Thyroid gland (tissue), 4 donors: Measurements from ENCODE around the gene CTIF. TPM values are rescaled to one million over a fixed set of nuclear protein-coding genes. Genes with fewer than 3 reads are reported as not detected.

Experiments used
- DNase-seq, 2 donors: peaks; one replicate each; pipeline ENCODE4 v3.0.0-alpha.2; 2019
- H3K27ac ChIP-seq, 3 donors: fragments of 200-600 bp; sonication (generic); 1 replicate in 2 of 3; 2 replicates in 1 of 3; pipeline ENCODE4 v1.5.1; 2016 to 2019; ENCODE audit warnings: mild to moderate bottlenecking in 1 of 3, moderate library complexity in 1 of 3
- H3K27me3 ChIP-seq: fragments of 200-600 bp; sonication (generic); one replicate; pipeline ENCODE4 v1.5.1; 2019
- H3K36me3 ChIP-seq, 2 donors: fragments of 200-600 bp; sonication (generic); one replicate each; pipeline ENCODE4 v1.5.1; 2016 to 2019
- H3K4me1 ChIP-seq, 2 donors: fragments of 200-600 bp; sonication (generic); one replicate each; pipeline ENCODE4 v1.5.1; 2017 to 2019
- H3K4me3 ChIP-seq, 3 donors: fragments of 200-600 bp; sonication (generic); replicated peaks in 1 of 3; 1 replicate in 2 of 3; 2 replicates in 1 of 3; pipeline ENCODE4 v1.5.1; 2016; ENCODE audit warnings: mild to moderate bottlenecking in 1 of 3
- H3K9me3 ChIP-seq: fragments of 200-600 bp; sonication (generic); one replicate; pipeline ENCODE4 v1.5.1; 2017
- POLR2A ChIP-seq, 2 donors: fragments of 450-650 bp; IDR thresholded peaks; one replicate each; pipeline ENCODE4 v1.6.1; 2017; ENCODE audit warnings: antibody characterized with exemption in 2 of 2, mild to moderate bottlenecking in 2 of 2, moderate library complexity in 1 of 2
- WGBS, 2 donors: methylation state at CpG; one replicate each; pipeline ENCODE4 v1.1.5; 2017; 5-methylcytosine and 5-hydroxymethylcytosine counted together
- intact Hi-C: fragments of 100-400 bp; cut with DNase I; formaldehyde crosslinking; loops from one replicate; pipeline ENCODE4 v1.15.1; 2023
- total RNA-seq, 4 donors: library from RNA; depleted of rRNA; stranded (reverse); fragments of >200 nt; gene quantifications; one replicate each; pipeline ENCODE4 v1.2.3, GENCODE V29; 2016
- TF ChIP-seq, protein P1 (sequence below), 6 experiments: fragments of 200-600 bp in 3 of 6; fragments of 450-650 bp in 3 of 6; sonication (generic) in 3 of 6; IDR thresholded peaks; one replicate each; pipeline ENCODE4 v1.5.1; 2016 to 2019; ENCODE audit warnings: antibody characterized with exemption in 6 of 6, mild to moderate bottlenecking in 2 of 6, inconsistent platforms in 1 of 6, moderate library complexity in 1 of 6

The CTIF gene
- total RNA-seq, 4 donors from 2014 or later: 18.7 to 29.8 (median 23.6) TPM

DNA sequence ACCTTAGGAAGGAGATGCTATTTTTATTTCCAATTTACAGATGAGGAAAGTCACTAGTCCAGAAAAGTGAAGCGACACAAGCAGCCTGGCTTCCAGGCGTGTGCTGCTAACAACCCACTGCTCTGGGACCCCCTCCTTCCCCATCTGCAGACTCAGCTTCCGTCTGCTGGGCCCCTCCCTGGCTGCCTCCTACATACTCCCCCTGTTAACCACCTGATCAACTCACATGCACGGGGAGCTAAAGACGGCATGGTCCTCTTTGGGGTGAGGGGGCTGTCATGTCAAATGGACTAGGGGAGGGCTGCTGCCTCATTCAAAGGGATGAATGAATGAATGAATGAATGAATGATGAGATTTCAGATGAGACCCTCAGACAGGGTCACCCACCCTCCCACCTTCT lies 184.2 kb downstream of the CTIF start:
- DNase-seq: no peak
- no peak overlapping the region for H3K27ac ChIP-seq
- 89 to 100% methylated on average over 5 of the region's 5 CpGs for WGBS, 2 donors
- TF ChIP-seq POLR2A (IDR thresholded peaks at IDR 0.05): no peak
- TF ChIP-seq, protein P1, sequence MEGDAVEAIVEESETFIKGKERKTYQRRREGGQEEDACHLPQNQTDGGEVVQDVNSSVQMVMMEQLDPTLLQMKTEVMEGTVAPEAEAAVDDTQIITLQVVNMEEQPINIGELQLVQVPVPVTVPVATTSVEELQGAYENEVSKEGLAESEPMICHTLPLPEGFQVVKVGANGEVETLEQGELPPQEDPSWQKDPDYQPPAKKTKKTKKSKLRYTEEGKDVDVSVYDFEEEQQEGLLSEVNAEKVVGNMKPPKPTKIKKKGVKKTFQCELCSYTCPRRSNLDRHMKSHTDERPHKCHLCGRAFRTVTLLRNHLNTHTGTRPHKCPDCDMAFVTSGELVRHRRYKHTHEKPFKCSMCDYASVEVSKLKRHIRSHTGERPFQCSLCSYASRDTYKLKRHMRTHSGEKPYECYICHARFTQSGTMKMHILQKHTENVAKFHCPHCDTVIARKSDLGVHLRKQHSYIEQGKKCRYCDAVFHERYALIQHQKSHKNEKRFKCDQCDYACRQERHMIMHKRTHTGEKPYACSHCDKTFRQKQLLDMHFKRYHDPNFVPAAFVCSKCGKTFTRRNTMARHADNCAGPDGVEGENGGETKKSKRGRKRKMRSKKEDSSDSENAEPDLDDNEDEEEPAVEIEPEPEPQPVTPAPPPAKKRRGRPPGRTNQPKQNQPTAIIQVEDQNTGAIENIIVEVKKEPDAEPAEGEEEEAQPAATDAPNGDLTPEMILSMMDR (IDR thresholded peaks at IDR 0.05): no peak
- H3K36me3 ChIP-seq: no peaks in the 10 kb centered on the region
- H3K4me3 ChIP-seq: no peak overlapping the region
- intact Hi-C loops: no loop called here
- H3K4me1 ChIP-seq: peaks cover 0 to 4% of the 10 kb centered on the region in 2 donors
- no peaks in the 10 kb centered on the region for H3K9me3 ChIP-seq
- H3K27me3 ChIP-seq: no peaks in the 10 kb centered on the region

DNA sequence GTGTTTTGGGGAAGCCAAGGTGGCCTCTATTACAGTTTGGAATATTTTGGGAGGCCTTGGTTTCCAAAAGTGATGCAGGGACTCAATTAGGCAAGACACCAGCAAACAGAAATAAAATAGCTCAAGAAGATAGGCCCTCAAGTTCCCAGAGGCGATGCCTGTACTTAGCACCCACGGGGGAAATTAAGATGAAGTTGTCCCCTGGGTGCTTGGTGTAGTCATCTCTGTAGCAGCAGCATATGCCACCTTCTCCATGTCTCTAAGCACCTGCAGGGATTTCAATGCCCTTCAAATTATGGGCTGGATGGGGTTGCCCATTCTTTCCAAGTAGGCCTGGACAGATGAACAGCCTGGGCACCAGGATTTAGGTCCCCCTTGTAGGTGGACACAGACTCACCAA lies 185.0 kb downstream of the CTIF start:
- Histone ChIP-seq H3K36me3 (no peaks in the 10 kb centered on the region), H3K9me3 (no peaks in the 10 kb centered on the region), H3K27ac (no peak overlapping the region), H3K4me1 (peaks cover 0 to 4% of the 10 kb centered on the region in 2 donors), H3K27me3 (no peaks in the 10 kb centered on the region), H3K4me3 (no peak overlapping the region)
- TF ChIP-seq, protein P1 (IDR thresholded peaks at IDR 0.05): no peak
- TF ChIP-seq POLR2A (IDR thresholded peaks at IDR 0.05): no peak
- intact Hi-C loops: no loop called here
- WGBS, 2 donors: 92 to 97% methylated on average over 2 of the region's 2 CpGs
- DNase-seq: no peak

DNA sequence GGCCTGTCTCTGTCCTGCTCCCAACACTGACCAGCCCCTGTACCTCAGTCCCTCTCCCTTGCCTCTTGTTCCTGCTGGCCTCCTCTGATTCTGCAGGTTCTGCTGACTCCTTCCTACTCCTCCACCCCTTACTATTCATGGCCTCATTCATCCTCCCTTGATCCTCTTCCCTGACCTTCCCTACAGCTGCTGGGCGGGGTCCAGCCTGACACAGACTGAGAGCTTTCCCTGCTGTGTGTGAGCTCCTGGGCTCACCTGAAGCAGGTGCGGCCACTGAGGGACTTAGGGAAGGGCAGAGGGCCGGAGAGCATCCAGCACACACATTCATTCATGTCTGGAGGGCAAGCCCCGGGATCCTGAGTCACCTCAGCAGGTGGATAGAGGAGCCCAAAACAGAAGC lies 185.6 kb downstream of the CTIF start:
- WGBS, 2 donors: 89 to 99% methylated on average over 4 of the region's 4 CpGs
- Histone ChIP-seq H3K27ac (no peak overlapping the region), H3K27me3 (no peaks in the 10 kb centered on the region), H3K9me3 (no peaks in the 10 kb centered on the region), H3K4me3 (no peak overlapping the region), H3K36me3 (no peaks in the 10 kb centered on the region), H3K4me1 (peaks cover 0 to 4% of the 10 kb centered on the region in 2 donors)
- intact Hi-C loops: no loop called here
- DNase-seq: no peak
- TF ChIP-seq POLR2A (IDR thresholded peaks at IDR 0.05): no peak
- TF ChIP-seq, protein P1 (IDR thresholded peaks at IDR 0.05): no peak

DNA sequence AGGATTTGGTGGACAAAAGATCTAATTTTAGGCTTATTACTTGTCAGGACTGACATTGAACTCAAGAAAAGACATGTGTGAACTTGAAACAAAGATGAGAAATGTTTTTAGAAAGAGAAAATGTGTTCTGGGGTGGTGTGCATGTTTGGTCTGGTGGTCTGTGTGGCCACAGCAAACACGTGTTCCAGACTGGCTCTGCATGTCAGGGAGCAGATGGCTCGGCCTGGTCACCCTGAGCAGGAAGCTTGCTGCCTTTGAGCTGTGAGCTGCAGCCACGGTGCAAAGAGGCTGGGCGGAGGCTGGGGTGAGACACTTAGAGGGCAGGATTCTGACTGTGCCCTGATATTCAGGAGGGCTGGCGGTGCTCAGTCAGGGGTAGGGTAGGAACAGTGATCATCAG lies 186.1 kb downstream of the CTIF start:
- intact Hi-C loops: no loop called here
- Histone ChIP-seq H3K4me1 (peaks cover 0 to 4% of the 10 kb centered on the region in 2 donors), H3K4me3 (no peak overlapping the region), H3K27ac (no peak overlapping the region), H3K9me3 (no peaks in the 10 kb centered on the region), H3K27me3 (no peaks in the 10 kb centered on the region), H3K36me3 (no peaks in the 10 kb centered on the region)
- WGBS, 2 donors: 84 to 88% methylated on average over 5 of the region's 5 CpGs
- TF ChIP-seq POLR2A (IDR thresholded peaks at IDR 0.05): no peak
- TF ChIP-seq, protein P1 (IDR thresholded peaks at IDR 0.05): no peak
- no peak for DNase-seq

DNA sequence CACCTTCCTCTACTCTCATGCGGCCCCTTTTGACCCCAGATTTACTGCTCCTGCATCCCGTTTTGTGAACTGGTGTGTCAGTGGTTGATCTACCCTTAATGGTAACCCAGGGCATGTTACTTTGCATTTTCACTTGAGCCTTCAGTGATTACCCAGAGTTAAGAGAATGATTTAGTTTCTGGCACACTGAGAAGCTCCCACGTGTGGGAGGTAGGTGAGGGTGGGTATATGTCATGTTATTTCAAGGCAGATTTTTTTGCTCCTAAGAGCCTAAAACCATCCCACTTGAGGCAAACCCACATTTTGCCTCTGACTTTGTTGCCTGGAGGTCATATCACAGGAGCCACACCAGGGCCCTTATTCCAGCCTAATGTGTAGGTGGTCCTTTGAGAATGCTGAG lies 186.7 kb downstream of the CTIF start:
- Histone ChIP-seq H3K4me3 (no peak overlapping the region), H3K27me3 (no peaks in the 10 kb centered on the region), H3K9me3 (no peaks in the 10 kb centered on the region), H3K36me3 (no peaks in the 10 kb centered on the region), H3K4me1 (peaks cover 0 to 4% of the 10 kb centered on the region in 2 donors), H3K27ac (no peak overlapping the region)
- WGBS, 2 donors: 92% methylated on average over 3 of the region's 3 CpGs
- no peak for TF ChIP-seq POLR2A (IDR thresholded peaks at IDR 0.05)
- TF ChIP-seq, protein P1 (IDR thresholded peaks at IDR 0.05): no peak
- no peak for DNase-seq
- intact Hi-C loops: no loop called here
